ENCODE results near the gene CCDC7. TPM values are rescaled to one million over a fixed set of nuclear protein-coding genes. Genes with fewer than 3 reads are reported as not detected.
A peak's percentile ranks its signal among the peaks of the same experiment; 100 is the strongest.
"Not testable (repeated sequence)": the region's sequence is repeated elsewhere in the genome, so short reads cannot be mapped to it uniquely, and the experiment has no call there.

Gene CCDC7
- total RNA-seq, 1 experiment from 2014 or later = 4.0 TPM

DNA sequence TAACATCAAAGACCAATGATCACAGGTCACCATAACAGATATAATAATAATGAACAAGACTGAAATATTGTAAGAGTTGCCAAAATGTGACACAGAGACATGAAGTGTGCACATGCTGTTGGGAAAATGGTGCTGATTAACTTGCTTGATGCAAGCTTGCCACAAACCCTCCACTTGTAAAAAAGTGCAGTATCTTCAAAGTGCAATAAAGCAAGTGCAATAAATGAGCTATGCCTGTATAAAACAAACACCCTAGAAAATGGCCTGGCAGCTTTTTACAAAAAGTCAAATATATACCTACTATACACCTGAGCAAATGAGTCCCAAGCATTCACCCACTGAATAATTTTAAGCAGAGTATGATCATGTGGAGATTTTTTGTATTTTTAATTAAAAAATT is 9.7 kb upstream of the CCDC7 start:
- Histone ChIP-seq H3K9me3 (0 out of 2 replicates have a peak, but pooled peaks cover 4% of the 10 kb centered on the region), H3K27me3 (no peaks in the 10 kb centered on the region), H3K36me3 (no peaks in the 10 kb centered on the region), H3K4me3 (no peak overlapping the region)
- no peak for DNase-seq

DNA sequence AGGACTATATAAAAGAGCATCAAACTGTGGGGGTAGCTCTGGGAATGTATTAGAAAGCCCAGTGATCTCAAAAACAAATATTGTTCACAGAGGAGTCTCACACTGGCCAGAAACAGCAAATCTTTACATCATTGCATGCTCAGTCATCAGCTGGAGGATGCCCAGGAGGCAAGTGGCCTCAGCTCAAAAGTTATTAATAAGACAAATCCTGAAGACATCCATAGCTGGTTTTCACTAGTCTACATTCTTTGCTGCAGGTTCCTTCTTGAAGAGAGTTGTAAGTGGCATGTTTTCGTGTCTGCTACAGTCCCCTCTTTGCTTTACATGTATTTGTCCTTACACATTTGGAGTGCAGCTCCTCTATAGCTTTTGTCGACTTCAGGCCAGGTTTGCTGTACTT is 8.6 kb upstream of the CCDC7 start:
- no peaks in the 10 kb centered on the region for H3K36me3 ChIP-seq
- DNase-seq = peak; percentile 17
- H3K4me3 ChIP-seq = no peak overlapping the region
- no peaks in the 10 kb centered on the region for H3K27me3 ChIP-seq
- H3K9me3 ChIP-seq = 0 out of 2 replicates have a peak, but pooled peaks cover 4% of the 10 kb centered on the region

DNA sequence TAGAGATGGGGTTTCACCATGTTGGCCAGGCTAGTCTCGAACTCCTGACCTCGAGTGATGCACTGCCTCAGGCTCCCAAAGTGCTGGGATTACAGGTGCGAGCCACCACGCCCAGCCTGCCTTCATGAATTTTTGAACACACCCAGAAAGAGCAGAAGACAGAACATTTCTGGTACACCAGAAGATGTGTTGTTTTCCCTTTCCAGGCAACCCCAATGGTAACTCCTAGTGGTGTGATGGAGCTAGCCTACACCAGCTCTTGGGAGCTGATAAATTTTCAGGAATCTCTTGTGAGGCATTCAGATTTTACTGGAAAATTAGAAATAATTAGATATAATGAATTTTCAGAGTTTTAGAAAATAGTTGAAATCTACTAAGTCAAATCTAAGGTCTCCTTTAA is 904 bp upstream of the CCDC7 start:
- H3K4me3 ChIP-seq = peak overlapping the region; percentile 80

DNA sequence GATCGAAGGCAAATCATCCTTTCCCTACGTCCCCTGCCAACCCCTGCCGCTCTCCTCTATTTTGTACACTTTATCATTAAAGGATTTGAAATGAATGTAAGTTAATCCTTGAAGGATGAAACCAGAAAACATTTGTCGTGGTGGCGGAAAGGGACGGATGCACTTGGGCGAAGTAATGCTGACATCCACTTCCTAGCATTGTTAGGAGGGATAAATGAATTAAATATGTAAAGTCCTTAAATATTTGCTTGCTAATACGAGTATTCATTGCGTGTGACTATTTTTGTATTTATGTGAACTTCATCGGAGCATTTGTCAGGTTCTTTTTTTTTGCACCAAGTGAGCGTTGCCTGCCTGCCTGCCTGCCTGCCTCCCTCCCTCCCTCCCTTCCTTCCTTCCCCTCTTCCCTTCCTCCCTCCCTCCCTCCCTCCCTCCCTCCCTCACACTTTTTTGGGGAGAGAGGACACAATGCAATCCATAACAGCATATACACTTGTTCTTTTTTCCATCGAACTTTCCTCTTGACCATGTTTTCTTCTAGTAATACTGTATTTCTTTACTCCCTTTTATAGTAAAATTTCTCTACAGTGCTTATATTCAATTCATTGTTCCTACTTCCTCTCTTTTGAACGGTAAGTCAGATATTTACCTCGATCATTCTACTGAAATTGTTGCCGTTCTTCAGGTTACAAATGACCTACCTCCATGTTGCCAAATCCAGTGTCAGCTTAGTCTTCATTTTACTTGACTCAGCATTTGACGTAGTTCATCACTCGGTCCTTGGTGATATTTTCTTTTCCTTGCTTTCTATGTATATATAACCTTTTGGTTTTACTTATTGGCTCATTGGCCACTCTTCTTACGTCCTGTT is 831 bp downstream of the CCDC7 start:
- no peaks in the 10 kb centered on the region for H3K27me3 ChIP-seq

More for the DNA sequence above, 904 bp upstream of the CCDC7 start:
- no peak for DNase-seq
- H3K27me3 ChIP-seq = no peaks in the 10 kb centered on the region
- no peaks in the 10 kb centered on the region for H3K36me3 ChIP-seq
- H3K9me3 ChIP-seq = no peaks in the 10 kb centered on the region

DNA sequence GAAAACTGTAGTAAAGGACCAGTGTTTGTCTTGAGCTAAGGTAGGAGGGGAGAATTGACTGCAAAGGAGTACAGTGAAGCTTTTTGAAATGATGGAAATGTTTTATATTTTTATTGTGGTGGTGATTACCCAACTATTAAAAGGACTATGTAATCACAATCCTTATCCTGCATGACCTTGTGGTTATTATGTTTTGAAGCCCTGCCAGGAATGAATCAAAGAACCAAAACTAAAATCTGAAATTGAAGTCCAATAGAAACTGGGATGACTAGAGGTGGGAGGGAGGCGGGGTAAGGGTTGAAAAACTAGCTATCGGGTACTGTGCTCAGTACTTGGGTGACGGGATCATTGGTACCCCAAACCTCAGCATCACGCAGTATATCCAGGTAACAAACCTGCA is 8.2 kb downstream of the CCDC7 start:
- Histone ChIP-seq H3K27me3 (no peaks in the 10 kb centered on the region), H3K36me3 (peaks cover 12% of the 10 kb centered on the region), H3K9me3 (no peaks in the 10 kb centered on the region), H3K4me3 (no peak overlapping the region)
- DNase-seq = no peak

More for the DNA sequence above, 831 bp downstream of the CCDC7 start:
- Histone ChIP-seq H3K9me3 (no peaks in the 10 kb centered on the region), H3K36me3 (peaks cover under 1% of the 10 kb centered on the region; the same call in 1 of the 2 replicates), H3K4me3 (peak overlapping the region; percentile 80)
- DNase-seq = peak; percentile 12

DNA sequence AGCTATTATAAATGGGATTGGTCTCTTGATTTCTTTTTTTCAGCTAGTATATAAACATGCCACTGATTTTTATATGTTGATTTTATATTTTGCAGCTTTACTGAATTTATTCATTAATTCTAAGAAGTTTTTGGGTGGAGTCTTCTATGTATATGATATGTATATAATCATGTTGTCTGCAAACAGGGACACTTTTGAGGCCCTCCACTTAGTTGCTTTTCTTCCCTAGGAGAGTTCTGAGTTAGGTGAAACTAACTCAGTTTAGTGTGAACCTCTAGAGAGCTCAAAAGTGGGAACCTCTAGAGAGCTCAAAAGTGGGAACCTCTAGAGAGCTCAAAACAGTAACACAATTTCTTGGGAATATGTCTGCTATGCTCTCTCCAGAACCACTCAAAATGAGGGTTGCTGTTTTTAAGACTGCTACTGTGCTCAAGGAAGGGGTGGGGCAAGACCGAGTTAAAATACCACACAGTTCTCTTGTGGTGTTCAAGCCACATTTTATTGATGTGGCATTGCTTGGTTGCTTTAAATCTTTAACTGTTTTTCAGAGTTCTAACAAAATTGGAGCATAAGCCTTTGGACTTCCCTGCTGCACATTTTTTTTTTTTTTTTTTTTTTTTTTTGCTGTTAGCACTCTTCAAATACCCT is 13.2 kb downstream of the CCDC7 start:
- H3K27me3 ChIP-seq = no peaks in the 10 kb centered on the region
- no peak for DNase-seq
- H3K9me3 ChIP-seq = no peaks in the 10 kb centered on the region
- no peak overlapping the region for H3K4me3 ChIP-seq
- peaks cover 3% of the 10 kb centered on the region for H3K36me3 ChIP-seq

DNA sequence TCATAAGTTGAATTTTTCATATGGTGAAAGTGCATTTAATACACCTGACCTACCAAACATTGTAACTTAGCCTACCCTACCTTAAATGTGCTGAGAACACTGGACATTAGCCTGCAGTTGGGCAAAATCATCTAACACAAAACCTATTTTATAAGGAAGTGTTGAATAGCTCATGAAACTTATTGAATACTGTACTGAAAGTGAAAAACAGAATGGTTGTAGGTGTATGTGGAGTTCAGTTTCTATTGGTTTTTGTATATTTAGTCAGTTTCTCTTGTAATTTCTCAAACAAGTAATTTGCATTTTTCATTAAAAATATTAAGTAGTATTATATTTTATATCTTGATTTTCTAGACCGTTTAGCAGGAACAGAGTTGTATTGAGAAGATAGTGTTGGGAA is 15.3 kb downstream of the CCDC7 start:
- H3K27me3 ChIP-seq = no peaks in the 10 kb centered on the region
- peaks cover 3% of the 10 kb centered on the region for H3K36me3 ChIP-seq
- H3K9me3 ChIP-seq = no peaks in the 10 kb centered on the region
- DNase-seq = no peak
- no peak overlapping the region for H3K4me3 ChIP-seq

DNA sequence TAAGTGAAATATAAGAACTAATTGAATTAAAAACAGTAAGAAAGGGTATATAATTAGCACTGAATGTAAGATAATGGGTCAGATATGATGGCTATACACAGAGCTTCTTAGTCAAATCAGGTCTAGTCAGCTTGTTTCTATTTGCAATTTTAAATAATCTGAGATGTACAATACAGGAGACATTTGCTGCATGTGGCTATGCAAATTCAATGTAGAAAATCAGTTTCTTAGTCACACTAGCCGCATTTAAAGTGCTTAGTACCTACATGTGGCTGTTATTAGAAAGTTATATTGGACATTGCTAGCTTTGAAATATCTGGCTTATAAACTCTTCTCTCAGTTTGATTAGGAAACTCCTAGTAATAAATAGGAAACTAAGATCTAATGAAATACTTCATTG is 25.3 kb downstream of the CCDC7 start:
- DNase-seq = no peak
- no peak overlapping the region for H3K4me3 ChIP-seq

DNA sequence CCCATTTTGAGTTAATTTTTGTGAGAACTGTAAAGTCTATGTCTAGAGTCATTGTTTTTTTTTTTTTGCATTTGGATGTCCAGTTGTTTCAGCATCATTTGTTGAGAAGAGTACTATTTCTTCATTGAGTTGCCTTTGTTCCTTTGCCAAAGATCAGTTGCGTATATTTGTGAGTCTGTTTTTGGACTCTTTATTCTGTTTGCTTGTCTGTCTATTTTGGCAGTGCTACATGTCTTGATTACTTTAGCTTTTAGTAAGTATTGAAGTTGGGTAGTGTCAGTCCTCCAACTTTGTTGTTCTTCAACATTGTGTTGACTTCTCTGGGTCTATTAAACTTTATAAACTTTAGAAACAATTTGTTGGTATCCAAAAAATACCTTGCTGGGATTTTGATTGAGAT is 31.6 kb downstream of the CCDC7 start:
- no peak overlapping the region for H3K4me3 ChIP-seq
- H3K9me3 ChIP-seq = peaks cover 7% of the 10 kb centered on the region; the same call in 1 of the 2 replicates
- no peak for DNase-seq
- no peaks in the 10 kb centered on the region for H3K27me3 ChIP-seq
- H3K36me3 ChIP-seq = peaks cover 8% of the 10 kb centered on the region; the same call in 1 of the 2 replicates

More for the DNA sequence above, 25.3 kb downstream of the CCDC7 start:
- no peaks in the 10 kb centered on the region; the same call in 1 of the 2 replicates for H3K36me3 ChIP-seq
- no peaks in the 10 kb centered on the region for H3K27me3 ChIP-seq
- no peaks in the 10 kb centered on the region for H3K9me3 ChIP-seq

DNA sequence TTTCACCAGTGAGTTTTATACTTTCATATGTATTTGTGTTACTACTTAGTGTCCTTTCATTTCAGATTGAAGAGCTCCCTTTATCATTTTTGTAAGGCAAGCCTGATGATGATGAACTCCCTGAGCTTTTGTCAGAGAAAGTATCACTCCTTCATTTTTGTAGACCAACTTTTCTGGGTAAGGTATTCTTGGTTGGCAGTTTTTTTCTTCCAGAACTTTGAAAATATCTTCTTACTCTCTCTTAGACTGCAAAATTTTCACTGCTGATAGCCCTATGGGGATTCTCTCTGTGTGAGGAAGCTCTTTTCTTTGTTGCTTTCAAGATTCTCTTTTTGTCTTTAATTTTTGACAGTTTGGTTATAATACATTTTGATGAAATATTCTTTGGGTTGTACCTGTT is 35.7 kb downstream of the CCDC7 start:
- Histone ChIP-seq H3K36me3 (peaks cover 8% of the 10 kb centered on the region; the same call in 1 of the 2 replicates), H3K27me3 (no peaks in the 10 kb centered on the region), H3K4me3 (no peak overlapping the region), H3K9me3 (peaks cover 7% of the 10 kb centered on the region; the same call in 1 of the 2 replicates)
- DNase-seq = no peak

DNA sequence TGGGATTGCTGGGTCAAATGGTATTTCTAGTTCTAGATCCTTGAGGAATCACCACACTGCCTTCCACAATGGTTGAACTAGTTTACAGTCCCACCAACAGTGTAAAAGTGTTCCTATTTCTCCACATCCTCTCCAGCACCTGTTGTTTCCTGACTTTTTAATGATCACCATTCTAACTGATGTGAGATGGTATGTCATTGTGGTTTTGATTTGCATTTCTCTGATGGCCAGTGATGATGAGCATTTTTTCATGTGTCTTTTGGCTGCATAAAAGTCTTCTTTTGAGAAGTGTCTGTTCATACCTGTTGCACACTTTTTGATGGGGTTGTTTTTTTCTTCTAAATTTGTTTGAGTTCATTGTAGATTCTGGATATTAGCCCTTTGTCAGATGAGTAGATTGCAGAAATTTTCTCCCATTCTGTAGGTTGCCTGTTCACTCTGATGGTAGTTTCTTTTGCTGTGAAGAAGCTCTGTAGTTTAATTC is 37.1 kb downstream of the CCDC7 start:
- H3K36me3 ChIP-seq, DNase-seq, H3K27me3 ChIP-seq, H3K9me3 ChIP-seq, H3K4me3 ChIP-seq: not testable (repeated sequence)

DNA sequence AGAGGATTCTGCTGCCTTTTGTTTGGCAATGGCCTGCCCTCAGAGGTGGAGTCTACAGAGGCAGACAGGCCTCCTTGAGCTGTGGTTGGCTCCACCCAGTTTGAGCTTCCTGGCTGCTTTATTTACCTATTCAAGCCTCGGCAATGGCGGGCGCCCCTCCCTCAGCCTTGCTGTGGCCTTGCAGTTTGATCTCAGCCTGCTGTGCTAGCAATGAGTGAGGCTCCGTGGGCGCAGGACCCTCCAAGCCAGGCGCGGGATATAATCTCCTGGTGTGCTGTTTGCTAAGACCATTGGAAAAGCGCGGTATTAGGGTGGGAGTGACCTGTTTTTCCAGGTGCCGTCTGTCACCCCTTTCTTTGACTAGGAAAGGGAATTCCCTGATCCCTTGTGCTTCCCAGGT is 42.1 kb downstream of the CCDC7 start:
- not testable (repeated sequence) for H3K4me3 ChIP-seq, H3K36me3 ChIP-seq, DNase-seq, H3K9me3 ChIP-seq, H3K27me3 ChIP-seq

DNA sequence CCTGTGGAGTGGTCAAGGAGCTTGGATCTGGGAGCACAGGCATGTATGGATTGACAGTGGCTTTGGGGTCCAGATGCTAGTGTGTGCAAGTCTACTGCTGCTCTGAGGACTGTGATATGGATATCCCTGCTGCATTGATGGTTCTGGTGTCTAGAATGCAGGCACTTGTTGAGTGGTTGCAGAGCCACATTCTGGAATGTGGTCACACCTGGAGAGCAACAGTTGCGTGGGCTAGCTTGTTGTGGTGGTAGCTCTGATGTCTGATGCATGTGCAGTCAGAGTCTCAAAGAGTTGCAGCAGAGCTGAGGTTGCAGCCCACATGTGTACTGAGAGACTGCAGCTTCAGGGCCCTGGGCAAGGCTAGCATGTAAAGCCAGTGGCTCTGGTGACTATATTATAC is 43.2 kb downstream of the CCDC7 start:
- H3K4me3 ChIP-seq = no peak overlapping the region
- no peak for DNase-seq
- no peaks in the 10 kb centered on the region for H3K27me3 ChIP-seq
- no peaks in the 10 kb centered on the region for H3K9me3 ChIP-seq
- H3K36me3 ChIP-seq = no peaks in the 10 kb centered on the region

DNA sequence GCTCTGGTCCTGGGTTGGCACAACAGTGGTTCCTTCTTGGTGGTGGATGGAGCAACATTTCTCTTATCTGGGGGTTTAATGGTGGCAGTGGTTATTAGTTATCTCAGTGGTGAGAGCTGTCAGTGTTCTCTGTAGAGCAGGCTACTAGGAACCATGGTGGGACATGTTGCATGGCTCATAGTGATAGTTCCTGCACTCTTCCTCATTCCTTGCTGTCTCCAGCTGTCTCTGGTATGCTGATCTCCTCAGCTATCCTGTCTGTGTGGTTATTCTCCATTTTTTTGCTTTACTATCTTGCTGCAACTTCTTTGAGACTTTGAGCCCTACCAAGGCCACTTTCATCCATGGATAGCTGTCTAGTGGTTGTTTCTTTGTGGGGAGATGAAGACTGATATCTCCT is 44.0 kb downstream of the CCDC7 start:
- no peaks in the 10 kb centered on the region for H3K9me3 ChIP-seq
- no peak overlapping the region for H3K4me3 ChIP-seq
- no peaks in the 10 kb centered on the region for H3K36me3 ChIP-seq
- no peak for DNase-seq
- H3K27me3 ChIP-seq = no peaks in the 10 kb centered on the region

DNA sequence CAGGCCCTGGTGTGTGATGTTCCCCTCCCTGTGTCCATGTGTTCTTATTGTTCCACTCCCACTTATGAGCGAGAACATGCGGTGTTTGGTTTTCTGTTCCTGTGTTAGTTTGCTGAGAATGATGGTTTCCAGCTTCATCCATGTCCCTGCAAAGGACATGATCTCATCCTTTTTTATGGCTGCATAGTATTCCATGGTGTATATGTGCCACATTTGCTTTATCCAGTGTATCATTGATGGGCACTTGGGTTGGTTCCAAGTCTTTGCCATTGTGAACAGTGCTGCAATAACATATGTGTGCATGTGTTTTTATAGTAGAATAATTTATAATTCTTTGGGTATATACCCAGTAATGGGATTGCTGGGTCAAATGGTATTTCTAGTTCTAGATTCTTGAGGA is 48.6 kb downstream of the CCDC7 start:
- DNase-seq, H3K9me3 ChIP-seq, H3K36me3 ChIP-seq, H3K27me3 ChIP-seq, H3K4me3 ChIP-seq: not testable (repeated sequence)

DNA sequence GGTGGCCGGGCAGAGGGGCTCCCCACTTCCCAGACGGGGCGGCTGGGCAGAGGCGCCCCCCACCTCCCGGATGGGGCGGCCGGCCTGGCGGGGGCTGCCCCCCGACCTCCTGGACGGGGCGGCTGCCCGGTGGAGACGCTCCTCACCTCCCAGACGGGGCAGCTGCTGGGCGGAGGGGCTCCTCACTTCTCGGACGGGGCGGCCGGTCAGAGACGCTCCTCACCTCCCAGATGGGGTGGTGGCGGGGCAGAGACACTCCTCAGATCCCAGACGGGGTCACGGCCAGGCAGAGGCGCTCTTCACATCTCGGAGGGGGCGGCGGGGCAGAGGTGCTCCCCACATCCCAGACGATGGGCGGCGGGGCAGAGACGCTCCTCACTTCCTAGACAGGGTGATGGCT is 54.2 kb downstream of the CCDC7 start:
- not testable (repeated sequence) for H3K4me3 ChIP-seq, H3K9me3 ChIP-seq, DNase-seq, H3K36me3 ChIP-seq, H3K27me3 ChIP-seq

DNA sequence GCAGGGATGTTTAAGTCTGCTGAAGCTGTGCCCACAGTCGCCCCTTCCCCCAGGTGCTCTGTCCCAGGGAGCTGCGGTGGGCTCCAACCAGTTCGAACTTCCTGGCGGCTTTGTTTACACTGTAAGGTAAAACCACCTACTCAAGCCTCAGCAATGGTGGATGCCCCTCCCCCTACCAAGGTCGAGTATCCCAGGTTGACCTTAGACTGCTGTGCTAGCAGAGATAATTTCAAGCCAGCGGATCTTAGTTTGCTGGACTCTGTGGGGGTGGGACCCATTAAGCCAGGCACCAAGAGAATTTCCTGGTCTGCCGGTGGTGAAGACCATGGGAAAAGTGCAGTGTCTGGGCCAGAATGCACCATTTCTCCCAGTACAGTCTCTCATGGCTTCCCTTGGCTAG is 56.0 kb downstream of the CCDC7 start:
- no peaks in the 10 kb centered on the region for H3K27me3 ChIP-seq
- no peak for DNase-seq

More for the DNA sequence above, 56.0 kb downstream of the CCDC7 start:
- Histone ChIP-seq H3K36me3 (no peaks in the 10 kb centered on the region), H3K9me3 (no peaks in the 10 kb centered on the region), H3K4me3 (no peak overlapping the region)
